HepG2 (cell line): ENCODE measurements around the gene USP32. TPM values are rescaled to one million over a fixed set of nuclear protein-coding genes. Genes with fewer than 3 reads are reported as not detected.

Source experiments
- AGO1 ChIP-seq: fragments of 200-400 bp; formaldehyde crosslinking; IDR thresholded peaks from 2 replicates; pipeline ENCODE4 v1.6.1; 2017; ENCODE audit warnings: mild to moderate bottlenecking, low read depth, low read length, moderate library complexity; ENCODE audit not compliant: poor library complexity, severe bottlenecking
- BHLHE40 ChIP-seq: IDR thresholded peaks from 2 replicates; pipeline ENCODE4 v1.6.1; 2011; ENCODE audit warnings: low read length, improper control_type of control experiment
- BRF2 ChIP-seq: sonication (generic); formaldehyde crosslinking; IDR thresholded peaks from 2 replicates; pipeline ENCODE4 v1.8.1; 2022; ENCODE audit warnings: mild to moderate bottlenecking, missing genetic modification reagents
- GLMP ChIP-seq: sonication (generic); formaldehyde crosslinking; IDR thresholded peaks from 2 replicates; pipeline ENCODE4 v1.9.0; 2021; ENCODE audit warnings: missing genetic modification reagents, mild to moderate bottlenecking, borderline replicate concordance
- HNRNPUL1 ChIP-seq: fragments of 200-400 bp; formaldehyde crosslinking; IDR thresholded peaks from 2 replicates; pipeline ENCODE4 v1.6.1; 2017; ENCODE audit warnings: low read depth, mild to moderate bottlenecking, low read length, moderate library complexity
- NCOA5 ChIP-seq: sonication (generic); formaldehyde crosslinking; IDR thresholded peaks from 2 replicates; pipeline ENCODE4 v1.4.0; 2020; ENCODE audit warnings: missing genetic modification reagents
- NCOR1 ChIP-seq: fragments of 200-600 bp; sonication (generic); IDR thresholded peaks from 2 replicates; pipeline ENCODE4 v1.7.0; 2017; ENCODE audit warnings: antibody characterized with exemption, low read length, borderline replicate concordance
- RARG ChIP-seq: sonication (generic); formaldehyde crosslinking; IDR thresholded peaks from 2 replicates; pipeline ENCODE4 v1.4.0; 2020; ENCODE audit warnings: low read depth, mild to moderate bottlenecking, missing genetic modification reagents
- REXO4 ChIP-seq: sonication (generic); formaldehyde crosslinking; IDR thresholded peaks from 2 replicates; pipeline ENCODE4 v1.8.0; 2022; ENCODE audit warnings: missing genetic modification reagents, mild to moderate bottlenecking, borderline replicate concordance
- SRF ChIP-seq: IDR thresholded peaks from 2 replicates; pipeline ENCODE4 v1.6.1; 2011; ENCODE audit warnings: mild to moderate bottlenecking, low read depth, low read length, moderate library complexity
- SYNCRIP ChIP-seq: fragments of 200-400 bp; formaldehyde crosslinking; IDR thresholded peaks from 2 replicates; pipeline ENCODE4 v1.6.1; 2018; ENCODE audit warnings: mild to moderate bottlenecking, low read depth, low read length; ENCODE audit not compliant: insufficient read depth
- TBP ChIP-seq: sonication (generic); formaldehyde crosslinking; IDR thresholded peaks from 2 replicates; pipeline ENCODE4 v1.5.0; 2020; ENCODE audit warnings: missing genetic modification reagents
- TIGD3 ChIP-seq: sonication (generic); formaldehyde crosslinking; IDR thresholded peaks from 2 replicates; pipeline ENCODE4 v1.5.1; 2020; ENCODE audit warnings: mild to moderate bottlenecking, missing genetic modification reagents, borderline replicate concordance
- TOE1 ChIP-seq: sonication (generic); formaldehyde crosslinking; IDR thresholded peaks from 2 replicates; pipeline ENCODE4 v1.4.0; 2020; ENCODE audit warnings: mild to moderate bottlenecking, missing genetic modification reagents
- ZNF24 ChIP-seq: fragments of 450-650 bp; IDR thresholded peaks from 2 replicates; pipeline ENCODE4 v1.6.1; 2017; ENCODE audit warnings: antibody characterized with exemption, mild to moderate bottlenecking
- ZNF354B ChIP-seq: sonication (generic); formaldehyde crosslinking; IDR thresholded peaks from 2 replicates; pipeline ENCODE4 v1.8.0; 2022; ENCODE audit warnings: mild to moderate bottlenecking, missing genetic modification reagents
- ZNF513 ChIP-seq: sonication (generic); formaldehyde crosslinking; conservative IDR thresholded peaks from 2 replicates; pipeline ENCODE4 v1.5.0; 2020; ENCODE audit warnings: missing genetic modification reagents
- ZNF768 ChIP-seq: sonication (generic); formaldehyde crosslinking; IDR thresholded peaks from 2 replicates; pipeline ENCODE4 v1.4.0; 2020; ENCODE audit warnings: missing genetic modification reagents
- polyA plus RNA-seq, 8 experiments: library from polyadenylated mRNA; depleted of rRNA in 3 of 8; stranded (reverse) in 7 of 8; unstranded in 1 of 8; fragments of >200 nt; fragmentation: Illumina TruSeq in 4 of 8; extraction: Trizol in 4 of 8; gene quantifications; 2 replicates each; pipeline versions ENCODE4 v1.2.1 to v1.2.3, GENCODE V29; 2011 to 2016; ENCODE audit warnings: low read depth in 4 of 8, missing spikeins in 1 of 8, mixed read lengths in 1 of 8; ENCODE audit not compliant: insufficient read depth in 1 of 8
- total RNA-seq, 5 experiments: library from RNA; depleted of rRNA; stranded (reverse); fragments of >200 nt; fragmentation: Illumina TruSeq; extraction: Trizol; gene quantifications; 2 replicates each; pipeline ENCODE4 v1.2.3, GENCODE V29; 2016; ENCODE audit warnings: low read depth in 1 of 5
- TF ChIP-seq, protein P1 (sequence below): sonication (generic); formaldehyde crosslinking; IDR thresholded peaks from 2 replicates; pipeline ENCODE4 v1.4.0; 2020; ENCODE audit warnings: missing genetic modification reagents, borderline replicate concordance

The USP32 gene
- total and polyA plus RNA-seq, 2 of the 13 experiments (the other 11 are each of a cell fraction or from before 2014, with no cell fraction given) = 24.9 to 39.9 TPM

DNA sequence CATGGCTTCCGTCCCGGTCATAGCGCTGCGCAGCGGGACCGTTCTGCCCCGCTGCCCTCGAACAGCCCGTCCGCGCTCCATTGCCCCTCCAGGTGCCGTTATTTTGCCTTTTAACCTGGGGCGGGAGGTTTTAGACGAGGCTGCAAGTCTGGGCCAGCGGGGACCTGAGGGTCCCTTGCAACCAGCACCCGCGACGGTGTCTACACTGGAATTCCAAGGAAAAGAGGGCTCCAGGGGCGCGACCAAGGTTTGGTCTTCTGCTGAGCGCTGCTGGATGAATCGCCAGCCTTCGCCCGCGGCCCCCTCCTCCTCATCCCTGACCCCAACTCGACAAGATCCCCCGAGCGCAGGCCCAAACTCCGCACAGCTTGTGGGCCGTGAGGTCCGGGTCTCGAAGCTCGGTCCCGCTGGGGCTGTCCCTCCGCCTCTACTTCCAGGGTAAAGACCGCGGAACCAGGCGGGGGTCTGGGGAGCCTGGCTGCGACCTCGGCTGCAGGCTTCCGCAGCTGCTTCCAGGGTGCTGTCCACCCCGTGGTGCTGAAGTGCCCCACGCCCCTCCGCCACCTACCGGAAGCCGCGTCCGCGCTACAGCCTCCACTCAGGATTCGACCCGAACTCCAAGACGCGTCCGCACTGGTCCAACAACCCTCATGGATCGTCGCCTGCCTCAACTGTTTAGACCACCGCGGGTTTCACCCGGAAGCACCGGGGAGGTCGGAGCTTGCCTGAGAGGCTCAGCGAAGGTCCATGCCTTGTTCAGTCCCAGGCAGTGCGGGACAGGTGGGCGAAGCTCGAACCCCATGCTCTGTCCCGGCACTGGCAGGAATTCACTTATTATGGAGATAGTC lies 252.3 kb downstream of the USP32 start (continued):
- TF ChIP-seq NCOR1 (no peak), GLMP (peak; percentile 62; the same call in 1 of the 2 replicates), REXO4 (peak; percentile 88), ZNF354B (CRISPR knock-in tag) (peak; percentile 89), ZNF24 (no peak), TOE1 (CRISPR knock-in tag) (peak; percentile 99; the same call in 1 of the 2 replicates), SYNCRIP (no peak), TBP (CRISPR knock-in tag) (no peak), HNRNPUL1 (no peak), RARG (CRISPR knock-in tag) (no peak), AGO1 (no peak), BHLHE40 (0 out of 2 replicates have a peak, but pooled peaks have one; percentile 11), ZNF513 (CRISPR knock-in tag) (no peak), ZNF768 (peak; percentile 91), NCOA5 (CRISPR knock-in tag) (no peak), TIGD3 (CRISPR knock-in tag) (peak; percentile 97), SRF (no peak), BRF2 (CRISPR knock-in tag) (peak; percentile 94)
- TF ChIP-seq, protein P1, sequence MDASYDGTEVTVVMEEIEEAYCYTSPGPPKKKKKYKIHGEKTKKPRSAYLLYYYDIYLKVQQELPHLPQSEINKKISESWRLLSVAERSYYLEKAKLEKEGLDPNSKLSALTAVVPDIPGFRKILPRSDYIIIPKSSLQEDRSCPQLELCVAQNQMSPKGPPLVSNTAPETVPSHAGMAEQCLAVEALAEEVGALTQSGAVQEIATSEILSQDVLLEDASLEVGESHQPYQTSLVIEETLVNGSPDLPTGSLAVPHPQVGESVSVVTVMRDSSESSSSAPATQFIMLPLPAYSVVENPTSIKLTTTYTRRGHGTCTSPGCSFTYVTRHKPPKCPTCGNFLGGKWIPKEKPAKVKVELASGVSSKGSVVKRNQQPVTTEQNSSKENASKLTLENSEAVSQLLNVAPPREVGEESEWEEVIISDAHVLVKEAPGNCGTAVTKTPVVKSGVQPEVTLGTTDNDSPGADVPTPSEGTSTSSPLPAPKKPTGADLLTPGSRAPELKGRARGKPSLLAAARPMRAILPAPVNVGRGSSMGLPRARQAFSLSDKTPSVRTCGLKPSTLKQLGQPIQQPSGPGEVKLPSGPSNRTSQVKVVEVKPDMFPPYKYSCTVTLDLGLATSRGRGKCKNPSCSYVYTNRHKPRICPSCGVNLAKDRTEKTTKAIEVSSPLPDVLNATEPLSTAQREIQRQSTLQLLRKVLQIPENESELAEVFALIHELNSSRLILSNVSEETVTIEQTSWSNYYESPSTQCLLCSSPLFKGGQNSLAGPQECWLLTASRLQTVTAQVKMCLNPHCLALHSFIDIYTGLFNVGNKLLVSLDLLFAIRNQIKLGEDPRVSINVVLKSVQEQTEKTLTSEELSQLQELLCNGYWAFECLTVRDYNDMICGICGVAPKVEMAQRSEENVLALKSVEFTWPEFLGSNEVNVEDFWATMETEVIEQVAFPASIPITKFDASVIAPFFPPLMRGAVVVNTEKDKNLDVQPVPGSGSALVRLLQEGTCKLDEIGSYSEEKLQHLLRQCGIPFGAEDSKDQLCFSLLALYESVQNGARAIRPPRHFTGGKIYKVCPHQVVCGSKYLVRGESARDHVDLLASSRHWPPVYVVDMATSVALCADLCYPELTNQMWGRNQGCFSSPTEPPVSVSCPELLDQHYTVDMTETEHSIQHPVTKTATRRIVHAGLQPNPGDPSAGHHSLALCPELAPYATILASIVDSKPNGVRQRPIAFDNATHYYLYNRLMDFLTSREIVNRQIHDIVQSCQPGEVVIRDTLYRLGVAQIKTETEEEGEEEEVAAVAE = peak; percentile 96
